ENCODE data around the gene YES1.
"Not testable (repeated sequence)": the region's sequence is repeated elsewhere in the genome, so short reads cannot be mapped to it uniquely, and the experiment has no call there.

YES1 gene

DNA sequence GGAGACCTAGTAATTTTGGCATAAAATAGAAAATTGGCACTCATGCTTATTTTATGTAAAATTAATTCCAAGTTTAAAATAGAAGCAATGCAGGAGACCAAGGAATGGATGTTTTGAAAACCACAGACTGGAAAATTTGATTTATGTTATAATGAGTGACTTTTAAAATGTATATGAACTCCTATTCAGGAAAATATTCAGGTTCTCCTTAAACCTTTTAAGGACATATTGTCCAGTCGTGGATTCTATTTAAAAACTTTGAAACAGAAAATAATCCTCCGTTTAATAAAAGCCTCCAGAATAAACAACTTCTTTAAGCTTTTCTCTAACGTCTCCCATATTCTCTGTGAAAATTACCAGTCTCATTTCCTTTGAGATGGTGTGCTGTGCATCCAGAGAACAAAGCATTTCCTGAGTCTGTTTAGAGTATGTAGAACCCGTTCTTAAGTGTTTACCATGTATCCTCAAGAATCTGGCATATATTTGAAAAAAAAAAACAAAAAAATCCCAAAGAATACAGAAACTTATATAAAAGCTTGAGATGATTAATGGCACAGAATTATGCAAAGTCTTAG, 8.6 kb upstream of the YES1 start:
- no peak for DNase-seq

DNA sequence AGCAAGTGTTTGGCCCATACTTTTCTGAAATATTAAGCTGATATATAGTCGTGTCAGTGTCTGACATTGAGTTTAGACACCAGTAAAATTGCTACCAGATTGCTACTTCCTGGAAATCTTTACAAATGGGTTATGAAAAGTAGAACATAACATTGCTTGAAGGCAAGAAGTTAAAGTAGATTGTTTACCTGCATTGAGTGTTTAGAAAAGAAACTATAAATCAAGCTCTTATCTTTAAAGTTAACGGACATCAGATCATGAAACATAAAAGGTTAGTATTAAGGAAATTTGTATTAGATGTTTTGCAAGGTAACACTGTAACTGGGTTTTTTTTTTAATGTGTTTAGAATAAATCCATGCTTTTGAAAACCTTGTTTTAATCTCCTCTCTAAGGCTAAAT, 4.8 kb upstream of the YES1 start:
- no peak for DNase-seq

DNA sequence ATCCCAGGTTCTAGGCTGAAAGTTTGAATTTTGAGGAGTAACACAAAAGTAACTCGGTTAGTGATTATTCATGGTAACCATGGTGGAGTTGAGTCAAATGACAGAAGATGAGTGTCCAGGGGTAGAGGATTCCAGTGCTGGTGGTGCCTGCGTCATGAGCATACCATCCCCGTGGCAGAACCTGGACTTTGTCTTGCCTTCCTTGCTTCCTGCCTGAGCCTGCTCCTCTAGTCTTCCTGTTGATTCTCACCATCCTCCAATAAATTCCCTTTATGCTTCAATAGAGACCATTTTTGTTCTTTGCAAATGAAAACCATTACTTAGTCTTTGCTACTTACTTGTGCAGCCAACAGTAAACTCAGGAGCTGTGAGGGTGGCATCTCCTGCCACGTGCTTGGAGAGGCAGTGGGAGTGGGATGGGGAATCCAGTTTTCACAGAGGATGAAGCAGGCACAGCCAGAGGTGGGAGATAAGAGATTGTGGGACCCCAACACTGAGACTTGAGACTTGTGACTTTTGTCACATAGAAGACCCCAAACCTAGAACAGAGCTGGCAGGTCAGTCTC, 4.1 kb upstream of the YES1 start:
- no peak for DNase-seq

DNA sequence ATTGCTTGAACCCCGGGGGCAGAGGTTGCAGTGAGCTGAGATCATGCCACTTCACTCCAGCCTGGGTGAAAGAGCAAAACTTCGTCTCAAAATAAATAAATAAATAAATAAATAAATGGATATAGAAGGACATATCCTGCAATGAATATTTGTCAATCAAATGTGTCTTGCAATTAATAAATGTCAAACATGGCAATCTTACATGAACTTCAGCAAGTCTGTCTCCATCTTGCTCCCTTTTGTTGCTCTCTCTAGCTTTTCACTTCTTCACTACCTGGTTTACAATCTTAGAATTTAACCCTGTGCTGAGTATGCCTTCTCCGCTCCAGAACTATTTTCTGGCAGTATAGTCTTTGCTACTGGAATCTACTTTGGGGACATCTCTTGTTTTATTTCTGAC, 3.3 kb upstream of the YES1 start:
- DNase-seq = no peak

DNA sequence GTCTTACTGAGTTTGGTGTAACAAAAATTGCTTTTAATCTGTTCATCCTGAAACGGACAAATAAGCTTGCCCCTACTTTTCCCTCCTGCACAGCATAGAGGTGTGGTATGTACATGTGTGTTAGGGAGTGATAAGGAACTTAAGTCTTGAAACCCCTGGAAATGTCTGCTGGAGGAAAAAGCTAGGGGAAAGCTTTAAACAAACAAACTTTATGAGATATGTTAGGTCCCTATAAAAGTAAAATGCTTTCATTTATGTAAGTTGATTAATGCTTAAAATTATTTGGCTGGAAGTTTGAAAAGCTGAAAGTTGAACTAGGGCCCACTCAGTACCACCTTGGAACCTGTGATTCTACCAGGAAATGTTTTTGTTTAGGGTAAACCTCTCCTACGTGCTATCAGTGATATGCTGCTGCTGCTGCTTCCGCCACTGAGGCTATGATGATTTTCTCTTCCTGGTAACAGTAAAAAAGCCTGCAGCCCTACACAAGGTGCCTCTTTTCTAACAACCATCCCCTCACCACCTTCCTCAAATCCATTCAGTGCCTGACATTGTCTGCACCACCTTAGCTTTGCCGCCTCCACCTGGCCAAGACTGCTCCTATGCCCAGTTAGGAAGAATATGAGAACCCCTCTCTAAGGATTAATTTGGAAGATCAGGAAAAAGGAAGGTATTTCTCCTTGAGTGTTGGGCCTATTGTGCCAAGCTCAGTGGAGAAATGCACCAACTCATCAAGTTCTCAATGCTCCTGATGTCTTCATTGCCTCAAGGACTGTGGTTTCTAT, 2.5 kb upstream of the YES1 start:
- DNase-seq = no peak

DNA sequence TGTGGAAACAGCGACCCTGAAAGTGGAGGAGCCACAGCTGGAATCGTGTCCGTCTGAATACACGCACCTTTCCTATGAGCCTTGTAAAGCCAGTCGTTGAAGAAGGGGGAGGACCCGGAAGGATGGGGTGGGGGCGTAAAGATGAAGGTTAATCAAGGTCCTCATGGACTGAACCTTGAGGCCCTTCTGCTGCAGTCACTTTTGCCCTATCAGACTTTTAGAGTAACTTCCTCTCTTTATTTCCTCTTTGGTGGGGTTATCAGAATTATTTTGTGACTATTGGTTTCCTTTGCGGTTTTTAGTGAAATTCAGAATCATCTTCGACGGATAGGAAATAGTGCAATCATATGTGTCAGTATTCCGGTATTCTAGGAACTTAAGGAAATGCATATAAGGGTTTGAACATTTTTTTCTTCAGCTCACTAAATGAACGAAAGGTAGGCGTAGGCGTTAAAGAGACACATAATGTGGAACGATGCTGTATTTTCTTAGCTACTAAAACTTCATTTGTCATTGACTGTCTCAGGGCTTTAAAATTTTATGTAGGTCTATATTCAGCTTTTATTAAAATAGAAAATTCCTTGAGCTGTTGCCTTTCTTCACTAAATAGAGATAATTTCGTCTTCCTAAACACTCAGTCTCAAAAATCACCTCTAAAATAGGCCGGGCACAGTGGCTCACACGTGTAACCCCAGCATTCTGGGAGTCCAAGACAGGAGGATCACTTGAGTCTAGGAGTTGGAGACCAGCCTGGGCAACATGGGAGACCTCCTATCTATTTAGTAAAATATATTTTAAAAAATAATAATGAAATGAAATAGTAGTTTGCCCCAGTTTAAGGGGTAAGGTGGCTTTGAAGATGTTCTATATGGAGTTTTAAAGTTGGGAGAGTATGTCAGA, 1.4 kb upstream of the YES1 start:
- no peak for DNase-seq

DNA sequence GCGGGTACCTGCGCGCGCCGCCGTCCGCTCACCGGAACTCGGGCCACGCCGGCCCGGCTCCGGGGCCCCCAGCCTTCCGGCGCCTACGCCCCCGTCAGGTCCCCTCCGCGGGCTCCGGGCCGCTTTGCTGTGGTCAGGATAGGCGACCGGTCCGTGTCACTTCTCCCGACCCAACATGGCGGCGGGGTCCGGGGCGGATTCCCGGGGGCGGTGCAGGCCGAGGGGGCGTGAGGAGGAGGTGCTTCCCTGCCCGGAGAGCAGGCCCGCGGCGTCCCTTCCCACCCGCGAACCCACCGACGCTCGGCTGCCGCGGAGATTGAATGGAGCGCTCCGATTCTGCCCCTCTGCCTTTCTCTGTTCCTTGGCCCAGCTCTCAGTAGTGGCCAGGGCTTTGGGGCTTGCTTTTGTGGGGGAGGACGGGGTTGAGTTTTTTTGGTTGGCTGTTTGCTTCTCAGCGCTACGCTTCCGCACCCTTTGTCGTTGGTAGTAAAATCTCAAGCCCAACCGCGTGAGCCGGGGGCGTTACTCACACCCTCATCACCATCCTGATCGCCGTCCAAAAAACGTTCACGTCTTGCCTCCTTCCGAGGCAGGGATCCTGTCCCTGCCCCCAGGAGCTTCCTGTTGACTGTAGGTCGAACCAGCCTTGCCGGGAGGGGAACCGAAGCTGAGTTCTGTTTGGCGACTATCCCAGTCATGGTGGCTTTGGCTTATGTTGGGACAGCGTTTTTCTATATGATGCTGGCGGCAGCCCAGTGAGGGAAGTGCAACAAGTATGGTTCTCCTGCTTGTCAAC, 532 bp upstream of the YES1 start:
- DNase-seq = peak; percentile 59

DNA sequence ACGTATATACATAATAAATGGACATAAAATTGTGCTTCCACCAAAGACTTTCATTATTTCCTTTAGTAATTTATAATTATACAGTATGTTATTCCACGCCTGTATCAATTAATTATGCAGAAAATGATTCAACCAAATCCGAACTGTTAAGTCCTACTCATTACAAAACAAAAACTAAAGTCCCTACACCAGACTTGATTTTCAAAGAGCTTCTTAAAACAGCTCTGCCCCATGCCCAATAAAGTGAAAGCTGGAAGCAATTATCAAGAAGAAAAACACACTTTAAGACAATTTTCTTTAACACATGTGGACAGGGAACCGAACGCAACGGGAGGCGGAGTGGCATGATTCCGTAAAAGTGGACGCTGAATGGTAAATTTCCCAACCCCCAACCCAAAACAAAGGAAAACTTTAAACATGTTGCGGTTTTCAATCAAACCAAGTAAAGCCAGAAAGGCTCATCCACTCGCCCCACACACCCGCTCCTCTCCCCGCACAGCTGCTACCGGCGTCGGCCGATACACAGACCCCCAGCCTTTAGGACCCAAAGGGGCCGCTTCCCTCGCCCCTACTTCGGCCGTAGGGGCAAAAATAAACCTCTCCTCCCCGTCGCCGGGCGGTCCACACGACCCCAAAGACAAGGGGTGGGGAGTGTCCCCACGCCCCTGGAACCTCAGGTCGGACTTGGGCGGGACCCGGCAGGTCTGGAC, 705 bp downstream of the YES1 start:
- no peak for DNase-seq

DNA sequence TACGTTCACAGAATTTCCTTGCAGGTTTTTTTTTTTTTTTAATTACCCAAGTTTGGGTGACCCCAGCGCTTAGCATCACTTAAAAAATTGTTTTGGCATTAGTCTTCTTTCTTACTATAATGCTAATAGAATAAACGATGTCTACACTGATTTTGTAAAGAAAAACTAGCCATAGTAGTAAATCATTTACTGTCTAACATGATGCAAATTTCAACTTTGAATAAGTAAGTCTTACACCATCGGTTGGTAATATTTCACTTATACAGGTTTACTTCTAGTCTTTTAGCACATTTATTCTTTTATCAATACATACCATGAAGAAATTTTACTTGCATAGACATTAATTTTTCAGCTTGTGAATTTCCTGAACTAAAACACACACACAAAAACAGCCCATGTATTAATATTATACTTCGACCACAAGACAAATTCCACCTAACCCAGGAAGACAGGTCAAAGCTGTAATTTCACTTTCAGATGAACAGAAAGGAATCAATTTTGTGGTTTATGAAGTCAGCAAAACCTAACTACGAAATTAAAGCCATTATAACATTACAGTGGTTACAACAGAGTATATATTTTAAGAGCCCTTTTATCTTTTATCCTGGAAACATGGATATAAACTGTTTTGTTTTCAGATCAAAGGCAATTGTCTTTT, 1.9 kb downstream of the YES1 start:
- DNase-seq = no peak

DNA sequence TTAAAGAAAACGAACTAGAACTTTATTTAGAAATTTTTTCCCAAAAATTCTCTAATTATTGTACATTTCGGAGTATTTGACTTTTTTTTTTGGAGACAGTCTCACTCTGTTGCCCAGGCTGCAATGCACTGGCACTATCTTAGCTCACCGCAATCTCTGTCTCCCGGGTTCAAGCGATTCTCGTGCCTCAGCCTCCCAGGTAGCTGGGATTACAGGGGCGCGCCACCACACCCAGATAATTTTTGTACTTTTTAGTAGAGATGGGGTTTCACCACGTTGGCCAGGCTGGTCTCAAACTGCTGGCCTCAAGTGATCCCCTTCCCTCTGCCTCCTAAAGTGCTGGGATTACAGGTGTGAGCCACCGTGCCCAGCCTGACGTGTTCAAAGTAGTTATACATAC, 2.8 kb downstream of the YES1 start:
- not testable (repeated sequence) for DNase-seq

DNA sequence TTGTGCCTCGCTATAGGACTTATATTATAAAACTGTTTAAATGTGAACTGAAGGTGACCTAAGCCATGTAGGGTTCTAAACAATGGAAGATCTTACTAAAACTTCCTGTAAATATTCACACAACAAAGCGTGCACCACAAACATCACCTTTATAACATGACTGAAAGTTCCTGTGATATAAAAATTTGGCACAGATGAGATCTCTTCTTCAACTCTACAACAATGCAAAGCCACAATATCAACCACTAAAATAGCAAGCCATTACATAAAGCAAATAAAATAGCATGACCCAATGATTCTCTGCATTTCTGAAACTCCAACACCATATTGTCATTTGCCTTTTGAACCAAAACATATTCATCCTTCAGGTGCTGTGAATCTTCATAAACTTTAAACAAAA, 3.5 kb downstream of the YES1 start:
- DNase-seq = no peak

DNA sequence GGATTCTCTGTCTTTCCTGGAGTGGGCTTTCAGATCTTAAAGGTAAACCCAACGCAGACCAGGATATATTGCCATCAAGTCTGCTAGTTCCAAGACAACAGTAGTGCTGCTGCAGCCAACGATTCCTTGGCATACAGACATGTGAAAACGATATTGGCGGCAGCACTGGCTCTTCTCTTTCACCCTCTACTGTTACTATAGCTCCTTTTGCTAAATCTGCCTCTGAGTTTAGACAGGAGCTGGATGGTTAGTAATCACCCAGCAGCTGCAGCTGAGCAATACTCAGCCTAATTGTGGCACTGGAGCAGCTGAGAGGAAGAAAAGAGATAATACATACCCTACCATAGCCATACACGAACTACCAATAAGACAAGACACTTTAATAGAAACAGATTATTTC, 4.0 kb downstream of the YES1 start:
- peak; percentile 16 for DNase-seq

DNA sequence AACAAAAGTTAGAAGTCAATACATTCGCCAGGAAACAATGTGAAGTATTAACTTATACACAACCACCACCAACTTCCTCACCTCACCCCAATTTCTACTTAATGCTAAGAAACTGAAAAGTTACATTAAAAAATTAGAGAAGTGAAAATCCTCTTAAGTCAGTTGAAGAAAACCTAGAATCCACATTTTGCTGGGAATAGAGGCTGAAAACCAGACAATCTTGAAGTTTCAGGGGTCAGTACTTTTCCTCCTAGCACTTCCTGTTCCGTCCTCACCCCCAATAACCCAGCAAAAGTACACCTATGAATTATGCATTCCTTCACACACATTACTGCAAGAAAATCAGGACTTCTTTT, 6.3 kb downstream of the YES1 start:
- DNase-seq = no peak

DNA sequence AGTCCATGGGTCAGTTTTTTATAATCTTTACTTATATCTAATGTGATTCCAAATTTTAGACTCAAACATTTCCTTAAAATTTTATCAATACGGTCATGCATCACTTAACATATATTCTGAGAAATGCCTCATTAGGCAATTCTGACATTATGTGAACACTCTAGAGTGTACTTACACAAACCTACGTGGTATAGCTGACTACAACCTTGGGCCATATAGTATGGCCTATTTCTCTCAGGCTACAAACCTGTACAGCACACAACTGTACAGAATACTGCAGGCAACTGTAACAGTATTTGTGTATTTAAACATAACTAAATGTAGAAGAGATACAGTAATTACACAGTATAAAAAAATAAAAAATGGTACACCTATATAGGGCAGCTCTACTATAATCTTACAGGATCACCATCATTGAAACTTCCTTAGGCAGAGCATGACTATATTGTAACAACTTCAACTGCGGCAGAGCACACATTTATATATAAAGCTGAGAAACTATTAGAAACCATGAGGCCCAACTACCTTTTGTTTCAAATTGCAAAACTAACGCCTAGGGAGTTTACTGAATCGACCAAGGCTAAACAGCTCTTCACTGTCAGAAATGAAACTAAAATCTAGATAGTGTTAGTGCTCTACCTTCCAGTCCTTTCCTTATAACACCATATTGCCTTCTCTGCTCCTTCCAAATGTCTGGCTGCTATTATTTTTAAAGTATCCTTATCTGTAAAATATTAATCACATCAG, 6.9 kb downstream of the YES1 start:
- DNase-seq = no peak

DNA sequence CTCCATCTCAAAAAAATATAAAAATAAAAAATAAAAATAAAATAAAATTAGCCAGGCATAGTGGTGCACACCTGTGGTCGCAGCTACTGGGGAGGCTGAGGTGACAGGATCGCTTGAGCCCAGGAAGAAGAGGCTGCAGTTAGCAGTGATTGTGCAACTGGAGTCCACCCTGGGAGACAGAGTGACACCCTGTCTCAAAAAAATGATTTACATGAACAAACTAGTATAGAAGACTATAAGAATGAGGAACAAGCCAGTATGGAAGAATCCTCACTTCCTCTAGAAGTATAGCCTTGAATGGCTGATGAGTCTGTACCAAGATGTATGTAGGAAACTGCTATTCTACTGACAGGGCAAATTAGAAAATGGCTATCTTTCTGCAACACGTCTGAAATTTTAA, 10.9 kb downstream of the YES1 start:
- no peak for DNase-seq

DNA sequence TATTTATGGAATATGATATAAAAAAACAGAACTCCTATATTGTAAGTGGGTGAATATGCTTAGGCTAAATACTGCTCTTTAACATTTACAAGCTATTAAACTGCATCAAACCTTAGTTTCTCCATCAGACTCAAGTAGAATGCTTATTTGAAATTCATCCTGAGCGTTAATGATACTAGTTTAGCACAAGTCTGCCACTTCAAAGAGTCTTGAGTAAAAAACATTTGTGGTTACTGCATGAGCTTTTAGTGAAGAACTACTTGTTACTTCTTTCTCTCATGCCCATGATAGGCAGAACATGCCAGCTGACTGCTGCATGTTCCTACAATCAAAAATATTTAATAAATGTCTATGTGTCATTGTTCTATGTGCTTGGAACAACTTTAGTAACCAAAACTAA, 12.1 kb downstream of the YES1 start:
- no peak for DNase-seq

DNA sequence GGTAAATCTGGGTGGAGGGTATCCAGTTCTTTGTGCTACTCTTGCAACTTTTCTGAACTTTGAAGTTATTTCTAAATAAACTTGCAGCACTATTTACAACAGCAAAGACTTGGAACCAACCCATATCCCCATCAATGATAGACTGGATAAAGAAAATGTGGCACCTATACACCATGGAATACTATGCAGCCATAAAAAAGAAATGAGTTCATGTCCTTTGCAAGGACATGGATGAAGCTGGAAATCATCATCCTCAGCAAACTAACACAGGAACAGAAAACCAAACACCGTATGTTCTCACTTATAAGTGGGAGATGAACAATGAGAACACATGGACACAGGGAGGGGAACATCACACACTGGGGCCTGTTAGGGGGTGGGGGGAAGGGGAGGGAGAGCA, 16.7 kb downstream of the YES1 start:
- not testable (repeated sequence) for DNase-seq

DNA sequence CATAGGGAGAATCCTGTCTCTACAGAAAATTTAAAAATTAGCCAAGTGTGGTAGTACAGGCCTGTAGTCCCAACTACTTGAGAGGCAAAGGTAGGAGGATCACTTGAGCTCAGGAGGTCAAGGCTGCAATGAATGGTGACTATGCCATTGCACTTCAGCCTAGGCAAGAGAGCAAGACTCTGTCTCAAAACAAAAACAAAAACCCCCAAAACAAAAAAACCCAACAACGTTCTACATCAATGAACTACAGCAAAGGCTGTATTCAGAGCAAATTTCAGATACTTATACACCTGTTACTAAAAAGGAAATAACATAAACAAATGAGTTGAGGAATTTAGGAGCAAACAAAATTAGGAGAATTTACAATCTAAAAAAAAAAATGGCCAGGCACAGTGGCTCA, 22.6 kb downstream of the YES1 start:
- no peak for DNase-seq

DNA sequence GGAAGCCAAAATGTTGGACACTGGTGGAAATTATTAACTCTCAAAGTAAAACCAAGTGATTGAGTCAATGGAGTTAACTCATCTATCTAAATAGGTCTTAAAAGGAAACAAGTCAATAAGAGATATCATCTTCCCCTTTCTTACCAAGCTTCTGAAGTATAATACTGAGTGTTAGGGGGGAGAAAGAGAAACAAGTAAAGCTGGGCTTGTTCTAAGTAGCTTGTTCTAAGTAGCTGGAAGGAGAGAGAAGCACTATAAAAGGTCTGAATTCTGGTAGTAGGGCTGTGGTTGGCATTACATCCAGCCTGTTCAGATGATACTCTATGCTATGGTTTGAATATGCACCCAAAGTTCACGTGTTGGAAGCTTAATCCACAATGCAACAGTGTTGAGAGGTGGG, 26.8 kb downstream of the YES1 start:
- DNase-seq = no peak

DNA sequence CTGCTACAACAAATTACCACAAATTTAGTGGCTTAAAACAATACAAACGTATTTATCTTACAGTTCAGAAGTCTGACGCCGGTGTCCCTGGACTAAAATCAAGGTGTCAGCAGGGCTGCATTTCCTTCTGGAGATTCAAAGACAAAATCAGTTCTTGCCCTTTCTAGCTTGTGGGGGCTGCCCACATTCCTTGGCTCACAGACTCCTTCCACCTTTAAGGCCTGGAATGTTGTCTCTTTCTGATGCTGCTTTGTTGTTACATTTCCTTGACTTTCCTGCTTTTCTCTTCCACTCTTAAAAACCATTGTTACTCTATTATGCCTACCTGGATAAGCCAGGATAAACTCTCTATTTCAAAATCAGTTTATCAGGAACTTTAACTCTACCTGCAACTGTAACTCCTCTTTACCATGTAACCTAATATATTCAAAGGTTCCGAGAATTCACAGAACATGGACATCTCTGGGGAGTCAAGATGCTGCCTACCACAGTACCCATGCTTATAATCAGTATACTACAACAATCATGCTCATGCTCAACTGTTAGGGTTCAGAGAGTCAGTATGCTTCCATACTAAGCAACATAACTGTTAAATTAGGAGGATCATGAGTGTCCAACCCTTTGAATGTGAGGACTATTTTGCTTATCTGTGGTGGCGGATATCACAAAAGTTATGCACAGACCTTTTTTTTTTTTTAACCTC, 27.4 kb downstream of the YES1 start:
- no peak for DNase-seq
